DOHH2 (cell line): ENCODE results near the gene CFAP43.

Experiments
- H3F3A ChIP-seq: fragments of 200-600 bp; sonication (generic), shearing (Covaris generic); 2 replicates; pipeline ENCODE4 v1.6.0; 2016; ENCODE audit warnings: antibody characterized with exemption, mild to moderate bottlenecking; ENCODE audit not compliant: control insufficient read depth, insufficient read depth
- H3K27ac ChIP-seq: fragments of 200-600 bp; sonication (generic); 2 replicates; pipeline ENCODE4 v1.5.1; 2014; ENCODE audit warnings: low read depth, mild to moderate bottlenecking, low read length, moderate library complexity
- H3K27me3 ChIP-seq: fragments of 200-600 bp; sonication (generic); 2 replicates; pipeline ENCODE4 v1.6.1; 2014; ENCODE audit warnings: mild to moderate bottlenecking, low read length, mixed read lengths; ENCODE audit not compliant: control insufficient read depth
- H3K36me3 ChIP-seq: fragments of 200-600 bp; sonication (generic); 2 replicates; pipeline ENCODE4 v1.6.1; 2014; ENCODE audit warnings: mild to moderate bottlenecking, low read length, moderate library complexity, mixed read lengths; ENCODE audit not compliant: control insufficient read depth
- H3K4me1 ChIP-seq: fragments of 200-600 bp; sonication (generic); 2 replicates; pipeline ENCODE4 v1.6.1; 2014; ENCODE audit warnings: mild to moderate bottlenecking, low read length, mixed read lengths; ENCODE audit not compliant: control insufficient read depth
- H3K4me2 ChIP-seq: fragments of 200-600 bp; sonication (generic); 2 replicates; pipeline ENCODE4 v1.6.0; 2014; ENCODE audit warnings: mild to moderate bottlenecking, low read length, moderate library complexity
- H3K4me3 ChIP-seq: fragments of 200-600 bp; sonication (generic); 2 replicates; pipeline ENCODE4 v1.5.1; 2014; ENCODE audit warnings: mild to moderate bottlenecking, low read length, mixed read lengths
- H3K79me2 ChIP-seq: fragments of 200-600 bp; sonication (generic); 2 replicates; pipeline ENCODE4 v1.6.1; 2014; ENCODE audit warnings: mild to moderate bottlenecking, low read length, mixed read lengths; ENCODE audit not compliant: control insufficient read depth
- H3K9me2 ChIP-seq: fragments of 200-600 bp; sonication (generic); replicated peaks from 2 replicates; pipeline ENCODE4 v1.6.1; 2014; ENCODE audit warnings: mild to moderate bottlenecking, low read length, mixed read lengths; ENCODE audit not compliant: control insufficient read depth
- H3K9me3 ChIP-seq: fragments of 200-600 bp; sonication (generic); 2 replicates; pipeline ENCODE4 v1.6.1; 2014; ENCODE audit warnings: antibody characterized with exemption, low read length, mixed read lengths; ENCODE audit not compliant: control insufficient read depth, insufficient read depth
- H4K20me1 ChIP-seq: fragments of 200-600 bp; sonication (generic); 2 replicates; pipeline ENCODE4 v1.6.0; 2014; ENCODE audit warnings: low read depth, mild to moderate bottlenecking, antibody characterized with exemption, low read length, moderate library complexity; ENCODE audit not compliant: control insufficient read depth, insufficient read depth
- CTCF ChIP-seq: fragments of 200-600 bp; sonication (generic); IDR thresholded peaks from one replicate; pipeline ENCODE4 v1.5.1; 2014; ENCODE audit warnings: antibody characterized with exemption, mild to moderate bottlenecking, low read depth, low read length; ENCODE audit not compliant: poor library complexity, severe bottlenecking
- EZH2phosphoT487 ChIP-seq: fragments of 200-600 bp; sonication (generic); IDR thresholded peaks from 2 replicates; pipeline ENCODE4 v1.6.1; 2017; ENCODE audit warnings: borderline replicate concordance, mild to moderate bottlenecking, antibody characterized with exemption, low read length, moderate library complexity, mixed read lengths

The CFAP43 gene

DNA sequence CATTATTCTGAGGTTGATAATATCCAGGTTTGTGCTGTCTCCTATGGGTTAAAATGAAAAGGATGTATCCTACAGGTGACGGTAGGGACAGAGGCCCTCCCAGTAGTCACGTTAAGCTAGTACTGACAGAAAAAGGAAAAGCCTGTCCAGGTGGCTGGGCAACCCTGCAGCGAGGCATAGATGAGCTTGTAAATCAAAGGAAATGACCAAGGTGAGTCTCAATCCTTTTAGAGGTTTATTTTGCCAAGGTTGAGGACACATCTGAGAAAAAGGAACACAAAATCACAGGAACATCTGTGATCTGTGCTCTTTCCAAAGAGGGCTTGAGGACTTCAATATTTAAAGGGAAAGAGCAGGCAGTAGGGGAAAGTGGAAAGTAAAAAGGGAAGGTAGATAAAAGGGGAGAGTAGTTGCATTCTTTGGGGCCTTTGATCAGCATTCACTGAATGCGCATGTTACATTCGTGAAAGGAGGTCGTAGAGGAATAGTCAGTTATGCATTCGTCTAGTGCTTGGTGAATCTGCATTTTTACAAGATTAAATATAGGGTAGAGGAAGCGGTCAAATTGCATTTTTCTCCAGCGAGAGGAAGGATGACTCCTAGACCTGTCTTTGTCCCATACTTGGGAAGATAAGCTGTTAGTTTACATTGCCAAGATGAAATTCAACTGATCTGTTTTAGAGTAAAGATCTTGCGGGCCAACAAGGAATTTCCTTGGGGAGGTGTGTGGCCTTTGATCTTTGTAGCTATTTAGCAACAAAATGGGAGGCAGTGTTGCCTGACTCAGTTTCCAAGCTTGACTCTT is 21.6 kb upstream of the CFAP43 start:
- peak overlapping the region; percentile 95 for H3K4me3 ChIP-seq
- H3K27me3 ChIP-seq, result peaks cover 2% of the 10 kb centered on the region; the same call in 1 of the 2 replicates
- peaks cover 44% of the 10 kb centered on the region for H3K79me2 ChIP-seq
- H3K9me3 ChIP-seq, result no peaks in the 10 kb centered on the region
- H3K4me2 ChIP-seq, result peak overlapping the region; percentile 93
- TF ChIP-seq CTCF (no peak), EZH2phosphoT487 (no peak)
- H3F3A ChIP-seq, result no peaks in the 10 kb centered on the region
- H4K20me1 ChIP-seq, result 0 out of 2 replicates have a peak, but pooled peaks cover 3% of the 10 kb centered on the region
- no peak overlapping the region for H3K27ac ChIP-seq
- no peaks in the 10 kb centered on the region for H3K9me2 ChIP-seq
- H3K36me3 ChIP-seq, result peaks cover 29% of the 10 kb centered on the region
- peaks cover 24% of the 10 kb centered on the region for H3K4me1 ChIP-seq

DNA sequence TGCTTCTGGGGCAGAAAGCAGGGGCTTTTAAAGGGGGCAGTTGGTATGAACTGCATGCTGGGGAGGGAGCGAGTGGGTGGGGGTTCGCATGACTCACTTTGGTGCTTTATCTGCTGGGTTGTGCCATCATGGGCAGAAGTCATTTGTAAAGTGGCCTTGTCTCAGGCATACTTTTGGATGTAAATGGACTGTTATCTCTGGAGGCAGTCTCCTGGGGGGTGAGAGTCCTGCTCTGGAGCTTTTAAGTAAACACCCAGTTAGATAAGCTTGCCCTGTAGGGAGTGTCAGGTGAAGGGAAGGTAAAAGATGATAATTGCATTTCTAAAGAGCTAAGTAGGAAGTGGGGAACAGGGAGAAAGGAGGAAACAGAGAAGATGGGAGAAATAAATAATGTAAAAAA is 20.9 kb upstream of the CFAP43 start:
- peaks cover 39% of the 10 kb centered on the region for H3K79me2 ChIP-seq
- peaks cover 2% of the 10 kb centered on the region; the same call in 1 of the 2 replicates for H3K27me3 ChIP-seq
- no peaks in the 10 kb centered on the region for H3K9me2 ChIP-seq
- no peak overlapping the region for H3K4me2 ChIP-seq
- TF ChIP-seq CTCF, result no peak
- no peak for TF ChIP-seq EZH2phosphoT487
- peaks cover 24% of the 10 kb centered on the region for H3K4me1 ChIP-seq
- no peaks in the 10 kb centered on the region for H3K9me3 ChIP-seq
- H3F3A ChIP-seq, result no peaks in the 10 kb centered on the region
- peaks cover 24% of the 10 kb centered on the region for H3K36me3 ChIP-seq
- H3K4me3 ChIP-seq, result no peak overlapping the region
- H4K20me1 ChIP-seq, result 0 out of 2 replicates have a peak, but pooled peaks cover 3% of the 10 kb centered on the region
- H3K27ac ChIP-seq, result no peak overlapping the region

DNA sequence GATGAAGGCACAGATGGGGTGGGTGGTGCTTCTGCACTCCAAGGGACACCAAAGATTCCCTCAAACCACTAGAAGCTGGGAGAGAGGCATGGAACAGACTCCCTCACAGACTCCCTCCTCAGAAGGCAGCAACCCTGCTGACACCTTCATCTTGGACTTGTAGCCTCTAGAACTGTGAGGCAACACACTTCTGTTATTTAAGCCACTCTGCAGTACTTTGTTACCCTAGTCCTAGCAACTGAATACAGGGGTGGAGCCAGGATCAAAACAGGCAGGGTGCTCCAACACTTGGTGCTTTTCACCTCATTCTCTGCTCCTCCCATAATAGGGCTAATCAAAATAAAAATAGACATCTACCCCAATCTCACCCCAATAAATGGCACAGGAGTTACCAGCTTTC is 20.2 kb upstream of the CFAP43 start:
- Histone ChIP-seq H3K4me1 (peaks cover 24% of the 10 kb centered on the region), H3K4me2 (no peak overlapping the region), H3K36me3 (peaks cover 16% of the 10 kb centered on the region), H3F3A (no peaks in the 10 kb centered on the region), H4K20me1 (no peaks in the 10 kb centered on the region), H3K4me3 (no peak overlapping the region), H3K9me2 (no peaks in the 10 kb centered on the region), H3K27ac (no peak overlapping the region), H3K9me3 (peaks cover 2% of the 10 kb centered on the region), H3K27me3 (peaks cover 2% of the 10 kb centered on the region; the same call in 1 of the 2 replicates), H3K79me2 (peaks cover 32% of the 10 kb centered on the region)
- TF ChIP-seq EZH2phosphoT487 (no peak), CTCF (no peak)
